ENCODE data around the gene GSTP1.

GRCh38 chr11:67561971-67562619 lies 21.5 kb upstream of the GSTP1 start:
- TF ChIP-seq ZNF274 (IDR thresholded peaks at IDR 0.05; ENCODE audit: low read depth, low read length) = no peak
- TF ChIP-seq SUZ12 (IDR thresholded peaks at IDR 0.05; ENCODE audit: extremely low read depth, insufficient read depth, insufficient read length) = no peak
- TF ChIP-seq YY1 (IDR thresholded peaks at IDR 0.05; ENCODE audit: insufficient read depth, insufficient read length) = no peak
